ENCODE measurements around the gene SHE. TPM values are rescaled to one million over a fixed set of nuclear protein-coding genes. Genes with fewer than 3 reads are reported as not detected.
A peak's percentile ranks its signal among the peaks of the same experiment; 100 is the strongest.

Gene SHE
- total and polyA plus RNA-seq, 2 donors (not counting 3 experiments of a cell fraction or from before 2014, with no cell fraction given) = 30.1 to 52.7 TPM

- H3K4me1 ChIP-seq (ENCODE audit: control insufficient read depth, extremely low read depth, insufficient read depth, low read length) = peaks cover 18% of the 10 kb centered on the region
- peaks cover 5 to 6% of the 10 kb centered on the region in 2 experiments for H3K36me3 ChIP-seq (ENCODE audit: control insufficient read depth in 2 of 2, extremely low read depth in 1 of 2, insufficient read depth in 2 of 2, low read length in 2 of 2)
- no peaks in the 10 kb centered on the region for H3K79me2 ChIP-seq (ENCODE audit: control insufficient read depth, insufficient read depth, low read length)
- H2AFZ ChIP-seq (ENCODE audit: low read depth, low read length) = no peak overlapping the region
- no peaks in the 10 kb centered on the region for H3K27me3 ChIP-seq (ENCODE audit: control insufficient read depth in 2 of 2, insufficient read depth in 2 of 2, low read length in 2 of 2)
- H3K4me3 ChIP-seq (replicated peaks in 1 of 3; ENCODE audit: insufficient read depth in 1 of 3, low read depth in 1 of 3, low read length in 3 of 3) = no peak overlapping the region
- dilution Hi-C loops (cut with MboI; ENCODE audit: extremely low pct_ligation_motif_present, low sequenced_read_pairs) = no loop called here
- no peak overlapping the region for H3K9ac ChIP-seq (replicated peaks; ENCODE audit: extremely low read depth, insufficient read depth, low read length)
- POLR2A ChIA-PET = no interaction called here
- no peaks in the 10 kb centered on the region for H3K9me1 ChIP-seq (replicated peaks; ENCODE audit: control insufficient read depth, extremely low read depth, insufficient read depth, low read length)
- intact Hi-C loops (cut with micrococcal nuclease) = loop anchor here (10.0 kb wide), 1 partner anchor 282 kb away; the partner anchor contains the start of gene TPM3
- no peak overlapping the region for H3K4me2 ChIP-seq (ENCODE audit: insufficient read depth, low read length)
- CTCF ChIA-PET = interaction anchor here (1.7 kb wide), 1 partner anchor 70 kb away, joined by 6 read pairs; no protein-coding TSS in a partner anchor
- TF ChIP-seq MAX (IDR thresholded peaks at IDR 0.05; ENCODE audit: insufficient read depth, insufficient read length) (no peak), FOS (IDR thresholded peaks at IDR 0.05; ENCODE audit: borderline replicate concordance, insufficient read depth, low read length) (no peak), CTCF (IDR thresholded peaks at IDR 0.05; ENCODE audit: extremely low read depth in 1 of 2, insufficient read depth in 1 of 2, low read depth in 1 of 2, low read length in 2 of 2) (no peak), POLR2A (IDR thresholded peaks at IDR 0.05; ENCODE audit: low read depth, low read length) (no peak), MYC (IDR thresholded peaks at IDR 0.05; ENCODE audit: low read depth, low read length) (no peak)
- FAIRE-seq = no peak
- H3K27ac ChIP-seq (ENCODE audit: insufficient read depth, low read depth, low read length) = no peak overlapping the region
- H3K9me3 ChIP-seq (replicated peaks; ENCODE audit: control insufficient read depth, insufficient read depth, low read length) = no peaks in the 10 kb centered on the region
- BruUV-seq (replicated peaks) = no TSS peak
- no peak for DNase-seq (ENCODE audit: low read depth, low spot score)
- no peaks in the 10 kb centered on the region for H4K20me1 ChIP-seq (replicated peaks; ENCODE audit: control insufficient read depth, extremely low read depth, insufficient read depth, low read length)
These were observed 25.4 kb downstream of the SHE start for GRCh38 chr1:154476791-154477190.

- no peak for TF ChIP-seq EZH2 (IDR thresholded peaks at IDR 0.05; ENCODE audit: borderline replicate concordance, low read depth, low read length, severe bottlenecking)
- no peak for TF ChIP-seq JUN (IDR thresholded peaks at IDR 0.05; ENCODE audit: borderline replicate concordance, insufficient read depth, insufficient read length, low read depth)
- TF ChIP-seq MAX (IDR thresholded peaks at IDR 0.05; ENCODE audit: insufficient read depth, insufficient read length) = no peak
- TF ChIP-seq FOS (IDR thresholded peaks at IDR 0.05; ENCODE audit: borderline replicate concordance, insufficient read depth, low read length) = no peak
- TF ChIP-seq CTCF (IDR thresholded peaks at IDR 0.05; ENCODE audit: extremely low read depth in 1 of 2, insufficient read depth in 1 of 2, low read depth in 1 of 2, low read length in 2 of 2) = no peak
- no peak for TF ChIP-seq POLR2AphosphoS5 (IDR thresholded peaks at IDR 0.05; ENCODE audit: insufficient read depth, low read depth, low read length)
- dilution Hi-C loops (cut with MboI; ENCODE audit: extremely low pct_ligation_motif_present, low sequenced_read_pairs) (no loop called here), intact Hi-C loops (cut with micrococcal nuclease) (loop anchor here (10.0 kb wide), 1 partner anchor 280 kb away; the partner anchor contains the start of gene TPM3)
- Histone ChIP-seq H3K79me2 (ENCODE audit: control insufficient read depth, insufficient read depth, low read length) (no peaks in the 10 kb centered on the region), H3K4me1 (ENCODE audit: control insufficient read depth, extremely low read depth, insufficient read depth, low read length) (peaks cover 6% of the 10 kb centered on the region), H3K27ac (ENCODE audit: insufficient read depth, low read depth, low read length) (no peak overlapping the region), H3K36me3 (ENCODE audit: control insufficient read depth in 2 of 2, extremely low read depth in 1 of 2, insufficient read depth in 2 of 2, low read length in 2 of 2) (peaks cover 6 to 7% of the 10 kb centered on the region in 2 experiments), H3K9me3 (replicated peaks; ENCODE audit: control insufficient read depth, insufficient read depth, low read length) (no peaks in the 10 kb centered on the region), H3K9ac (replicated peaks; ENCODE audit: extremely low read depth, insufficient read depth, low read length) (no peak overlapping the region), H4K20me1 (replicated peaks; ENCODE audit: control insufficient read depth, extremely low read depth, insufficient read depth, low read length) (no peaks in the 10 kb centered on the region), H3K27me3 (ENCODE audit: control insufficient read depth in 2 of 2, insufficient read depth in 2 of 2, low read length in 2 of 2) (no peaks in the 10 kb centered on the region), H3K9me1 (replicated peaks; ENCODE audit: control insufficient read depth, extremely low read depth, insufficient read depth, low read length) (no peaks in the 10 kb centered on the region), H3K4me3 (replicated peaks in 1 of 3; ENCODE audit: insufficient read depth in 1 of 3, low read depth in 1 of 3, low read length in 3 of 3) (no peak overlapping the region), H3K4me2 (ENCODE audit: insufficient read depth, low read length) (no peak overlapping the region), H2AFZ (ENCODE audit: low read depth, low read length) (no peak overlapping the region)
- FAIRE-seq (peak; percentile 81), DNase-seq (ENCODE audit: low read depth, low spot score) (peak; percentile 64)
- BruUV-seq (replicated peaks) = no TSS peak
- CTCF ChIA-PET = interaction anchor here (1.5 kb wide), 1 partner anchor 72 kb away, joined by 8 read pairs; no protein-coding TSS in a partner anchor
- POLR2A ChIA-PET = no interaction called here
These were observed 27.4 kb downstream of the SHE start for GRCh38 chr1:154474802-154475201.
